Loucy (cell line): ENCODE measurements around the gene SYNJ2.

Experiments used
- H2AFZ ChIP-seq: fragments of 200-600 bp; sonication (generic); 2 replicates; pipeline ENCODE4 v1.6.0; 2016; ENCODE audit warnings: antibody characterized with exemption, mild to moderate bottlenecking, low read length, moderate library complexity
- H3F3A ChIP-seq: fragments of 200-600 bp; 2 replicates; pipeline ENCODE4 v1.6.0; 2016; ENCODE audit warnings: antibody characterized with exemption, low read depth, mild to moderate bottlenecking
- H3K27me3 ChIP-seq: fragments of 200-600 bp; sonication (generic); 2 replicates; pipeline ENCODE4 v1.6.1; 2014; ENCODE audit warnings: low read length, mild to moderate bottlenecking; ENCODE audit not compliant: insufficient read depth, poor library complexity, severe bottlenecking
- H3K36me3 ChIP-seq: fragments of 200-600 bp; sonication (generic); 2 replicates; pipeline ENCODE4 v1.6.1; 2016; ENCODE audit warnings: low read length; ENCODE audit not compliant: insufficient read depth
- H3K4me1 ChIP-seq: fragments of 200-600 bp; sonication (generic); 2 replicates; pipeline ENCODE4 v1.5.1; 2014; ENCODE audit warnings: low read length, mild to moderate bottlenecking; ENCODE audit not compliant: insufficient read depth, poor library complexity, severe bottlenecking
- H3K4me2 ChIP-seq: fragments of 200-600 bp; sonication (generic); 2 replicates; pipeline ENCODE4 v1.6.0; 2014; ENCODE audit warnings: antibody characterized with exemption, low read length, low read depth, mild to moderate bottlenecking; ENCODE audit not compliant: poor library complexity, severe bottlenecking
- H3K4me3 ChIP-seq: fragments of 200-600 bp; sonication (generic); 2 replicates; pipeline ENCODE4 v1.5.1; 2014; ENCODE audit warnings: low read length, mild to moderate bottlenecking, mixed read lengths; ENCODE audit not compliant: poor library complexity, severe bottlenecking
- H3K79me2 ChIP-seq: fragments of 200-600 bp; sonication (generic); 2 replicates; pipeline ENCODE4 v1.6.1; 2014; ENCODE audit warnings: low read length; ENCODE audit not compliant: insufficient read depth
- H3K9ac ChIP-seq: fragments of 200-600 bp; sonication (generic); 2 replicates; pipeline ENCODE4 v1.6.0; 2014; ENCODE audit warnings: mild to moderate bottlenecking, low read depth, low read length, moderate library complexity; ENCODE audit not compliant: poor library complexity, severe bottlenecking
- H3K9me2 ChIP-seq: fragments of 200-600 bp; sonication (generic); replicated peaks from 2 replicates; pipeline ENCODE4 v1.6.1; 2016; ENCODE audit warnings: low read depth, low read length, mixed read lengths
- H3K9me3 ChIP-seq: fragments of 200-600 bp; sonication (generic); 2 replicates; pipeline ENCODE4 v1.6.1; 2014; ENCODE audit warnings: mild to moderate bottlenecking, antibody characterized with exemption, low read length, low read depth; ENCODE audit not compliant: insufficient read depth
- H4K20me1 ChIP-seq: fragments of 200-600 bp; sonication (generic); 2 replicates; pipeline ENCODE4 v1.6.0; 2014; ENCODE audit warnings: antibody characterized with exemption, low read length, mild to moderate bottlenecking; ENCODE audit not compliant: insufficient read depth, poor library complexity, severe bottlenecking
- CTCF ChIP-seq: fragments of 200-600 bp; sonication (generic); conservative IDR thresholded peaks from 2 replicates; pipeline ENCODE4 v1.5.1; 2014; ENCODE audit warnings: mild to moderate bottlenecking, antibody characterized with exemption, low read length
- EZH2phosphoT487 ChIP-seq: fragments of 200-600 bp; IDR thresholded peaks from 2 replicates; pipeline ENCODE4 v1.6.1; 2018; ENCODE audit warnings: antibody characterized with exemption, mild to moderate bottlenecking, moderate library complexity, borderline replicate concordance

Gene SYNJ2

DNA sequence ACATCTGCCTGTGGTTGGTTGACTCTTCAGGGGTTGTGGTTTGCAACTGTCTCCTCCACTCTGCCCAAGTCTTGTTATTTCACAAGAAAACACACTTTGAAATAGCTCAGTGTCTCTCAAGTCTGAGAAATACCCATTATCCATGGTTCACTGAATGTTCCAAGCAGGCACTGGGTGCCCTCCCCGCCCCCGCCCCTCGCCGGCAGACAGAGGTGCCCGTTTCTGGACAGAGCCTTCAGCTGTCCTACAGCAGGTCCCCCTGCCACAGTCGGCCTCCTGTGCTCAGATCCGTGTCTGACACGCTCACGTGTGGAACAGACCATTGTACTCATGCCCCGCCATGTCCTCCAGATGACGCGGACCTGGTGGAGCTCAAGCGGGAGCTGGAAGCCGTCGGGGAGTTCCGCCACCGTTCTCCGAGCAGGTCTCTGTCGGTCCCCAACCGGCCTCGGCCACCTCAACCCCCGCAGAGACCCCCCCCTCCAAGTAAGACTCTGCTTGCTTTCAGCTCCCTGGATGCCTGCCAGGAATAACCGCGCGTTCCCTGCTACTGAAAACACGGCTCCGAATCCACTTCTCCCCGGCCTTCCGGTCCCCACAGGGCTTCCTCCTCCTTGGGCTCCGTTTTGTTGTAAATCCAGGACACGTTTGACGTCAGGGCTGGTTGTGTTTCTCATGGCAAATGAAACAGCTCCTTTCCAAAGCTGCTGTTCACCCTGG is 105.0 kb downstream of the SYNJ2 start:
- no peaks in the 10 kb centered on the region for H4K20me1 ChIP-seq
- H3K9me2 ChIP-seq, result no peaks in the 10 kb centered on the region
- no peaks in the 10 kb centered on the region for H3K9me3 ChIP-seq
- no peak overlapping the region for H3K4me3 ChIP-seq
- H3K4me2 ChIP-seq, result peak overlapping the region; percentile 43
- H3K4me1 ChIP-seq, result peaks cover 16% of the 10 kb centered on the region
- no peaks in the 10 kb centered on the region for H3F3A ChIP-seq
- H3K36me3 ChIP-seq, result peaks cover 42% of the 10 kb centered on the region; the same call in 1 of the 2 replicates
- peak overlapping the region; percentile 48 for H3K9ac ChIP-seq
- TF ChIP-seq CTCF, result no peak
- no peak for TF ChIP-seq EZH2phosphoT487
- H3K79me2 ChIP-seq, result no peaks in the 10 kb centered on the region
- no peaks in the 10 kb centered on the region for H3K27me3 ChIP-seq
- no peak overlapping the region for H2AFZ ChIP-seq

DNA sequence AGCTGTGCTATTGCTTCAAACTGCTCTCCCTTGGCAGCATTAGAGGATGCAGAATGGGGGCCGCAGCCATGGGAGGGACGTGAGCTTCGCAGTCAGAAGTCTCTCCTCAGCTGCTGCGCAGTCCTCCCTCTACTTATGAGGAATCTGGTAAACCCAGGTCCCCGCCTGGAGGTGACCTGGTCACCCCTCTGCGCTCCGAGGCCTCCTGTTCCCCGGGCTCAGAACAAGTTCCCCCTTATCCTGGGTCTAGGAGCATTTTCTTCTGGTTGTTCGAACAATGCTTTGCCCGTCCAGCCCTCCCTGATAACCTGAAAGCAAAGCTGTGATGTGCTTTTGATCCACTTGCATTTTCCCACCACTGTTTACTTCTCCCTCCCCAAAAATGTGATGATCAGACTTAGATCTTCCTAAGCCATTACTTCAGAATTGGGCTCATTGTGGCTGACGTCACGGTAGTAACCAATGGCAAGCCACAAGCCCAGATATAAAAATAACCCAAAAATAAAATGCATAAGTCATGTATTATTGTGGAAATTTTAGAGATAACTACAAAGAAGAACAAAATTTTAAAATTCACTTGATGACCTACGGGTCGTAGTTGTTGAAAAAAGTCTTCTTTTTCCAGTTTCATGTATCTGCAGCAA is 105.7 kb downstream of the SYNJ2 start:
- no peak overlapping the region for H2AFZ ChIP-seq
- H3K4me2 ChIP-seq, result no peak overlapping the region
- no peaks in the 10 kb centered on the region for H4K20me1 ChIP-seq
- H3K27me3 ChIP-seq, result no peaks in the 10 kb centered on the region
- no peaks in the 10 kb centered on the region for H3K9me3 ChIP-seq
- H3K9me2 ChIP-seq, result no peaks in the 10 kb centered on the region
- H3F3A ChIP-seq, result no peaks in the 10 kb centered on the region
- H3K4me1 ChIP-seq, result peaks cover 16% of the 10 kb centered on the region
- peaks cover 43% of the 10 kb centered on the region; the same call in 1 of the 2 replicates for H3K36me3 ChIP-seq
- H3K9ac ChIP-seq, result peak overlapping the region; percentile 48
- no peak overlapping the region for H3K4me3 ChIP-seq
- H3K79me2 ChIP-seq, result no peaks in the 10 kb centered on the region
- no peak for TF ChIP-seq CTCF
- no peak for TF ChIP-seq EZH2phosphoT487

DNA sequence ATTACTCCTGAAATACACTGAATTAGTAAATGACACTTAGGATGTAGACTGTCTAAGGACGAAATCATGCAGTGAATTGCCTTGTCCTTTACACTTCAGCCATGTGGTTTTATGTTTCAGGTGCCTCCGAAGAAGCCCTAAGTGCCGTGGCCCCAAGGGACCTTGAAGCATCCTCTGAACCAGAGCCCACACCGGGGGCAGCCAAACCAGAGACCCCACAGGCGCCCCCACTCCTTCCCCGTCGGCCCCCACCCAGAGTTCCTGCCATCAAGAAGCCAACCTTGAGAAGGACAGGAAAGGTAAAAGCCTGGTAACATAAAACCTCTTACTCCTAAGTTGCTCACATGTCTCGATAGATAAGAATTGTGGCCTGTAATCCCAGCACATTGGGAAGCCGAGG is 111.1 kb downstream of the SYNJ2 start:
- Histone ChIP-seq H3K9me2 (no peaks in the 10 kb centered on the region), H3K4me1 (no peaks in the 10 kb centered on the region), H3K36me3 (peaks cover 41% of the 10 kb centered on the region; the same call in 1 of the 2 replicates), H3F3A (no peaks in the 10 kb centered on the region), H3K27me3 (no peaks in the 10 kb centered on the region), H3K79me2 (no peaks in the 10 kb centered on the region), H3K9ac (no peak overlapping the region), H2AFZ (no peak overlapping the region), H3K4me2 (no peak overlapping the region), H3K9me3 (no peaks in the 10 kb centered on the region), H3K4me3 (no peak overlapping the region), H4K20me1 (no peaks in the 10 kb centered on the region)
- TF ChIP-seq CTCF (no peak), EZH2phosphoT487 (no peak)
